ENCODE data around the gene ITM2C.

ITM2C gene

GRCh38 chr2:230873661-230874401 is 9.1 kb downstream of the ITM2C start:
- no peak for DNase-seq

DNA sequence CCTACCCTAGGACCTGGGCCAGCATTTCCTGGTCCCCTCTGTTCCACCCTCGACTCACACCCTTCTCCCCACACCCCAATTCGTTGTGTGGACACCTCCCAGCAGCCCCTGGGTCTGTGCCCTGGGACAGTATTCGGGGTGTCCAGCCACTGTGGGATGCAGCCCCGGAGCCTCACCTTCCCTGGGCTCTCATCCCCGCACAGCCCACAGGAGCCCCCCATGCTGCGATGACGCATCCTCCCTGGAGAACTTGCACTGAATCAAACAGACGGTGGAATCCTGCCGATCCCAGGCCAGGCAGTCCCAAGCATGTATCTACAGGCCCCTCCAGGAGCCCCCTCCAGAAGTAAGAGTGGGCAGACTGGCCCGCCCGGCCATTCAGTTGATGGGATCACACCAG is 9.7 kb downstream of the ITM2C start:
- no peak for DNase-seq

DNA sequence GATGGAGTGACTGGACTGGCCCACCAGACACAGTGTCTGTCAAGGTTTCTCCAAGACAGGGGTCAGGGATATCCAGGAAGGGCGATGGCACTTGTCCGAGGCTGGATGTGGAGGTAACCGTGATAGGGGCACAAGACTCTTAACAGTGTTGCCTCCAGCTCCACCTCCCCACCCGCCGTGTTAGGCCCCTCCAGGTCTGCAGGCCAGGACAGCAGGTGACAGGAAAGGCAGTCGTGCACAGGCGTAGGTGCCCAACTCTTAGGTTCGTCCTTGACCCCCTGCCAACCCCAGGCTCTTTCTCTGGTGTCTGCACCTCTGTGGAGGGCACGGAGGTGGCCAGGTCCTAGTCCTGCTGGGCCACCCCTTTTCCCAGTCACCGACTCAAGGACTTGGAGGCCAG is 10.1 kb downstream of the ITM2C start:
- no peak for DNase-seq

- no peak for DNase-seq
These were observed 10.9 kb downstream of the ITM2C start for GRCh38 chr2:230875347-230876315.

GRCh38 chr2:230877116-230877758 is 12.5 kb downstream of the ITM2C start:
- no peak for DNase-seq

DNA sequence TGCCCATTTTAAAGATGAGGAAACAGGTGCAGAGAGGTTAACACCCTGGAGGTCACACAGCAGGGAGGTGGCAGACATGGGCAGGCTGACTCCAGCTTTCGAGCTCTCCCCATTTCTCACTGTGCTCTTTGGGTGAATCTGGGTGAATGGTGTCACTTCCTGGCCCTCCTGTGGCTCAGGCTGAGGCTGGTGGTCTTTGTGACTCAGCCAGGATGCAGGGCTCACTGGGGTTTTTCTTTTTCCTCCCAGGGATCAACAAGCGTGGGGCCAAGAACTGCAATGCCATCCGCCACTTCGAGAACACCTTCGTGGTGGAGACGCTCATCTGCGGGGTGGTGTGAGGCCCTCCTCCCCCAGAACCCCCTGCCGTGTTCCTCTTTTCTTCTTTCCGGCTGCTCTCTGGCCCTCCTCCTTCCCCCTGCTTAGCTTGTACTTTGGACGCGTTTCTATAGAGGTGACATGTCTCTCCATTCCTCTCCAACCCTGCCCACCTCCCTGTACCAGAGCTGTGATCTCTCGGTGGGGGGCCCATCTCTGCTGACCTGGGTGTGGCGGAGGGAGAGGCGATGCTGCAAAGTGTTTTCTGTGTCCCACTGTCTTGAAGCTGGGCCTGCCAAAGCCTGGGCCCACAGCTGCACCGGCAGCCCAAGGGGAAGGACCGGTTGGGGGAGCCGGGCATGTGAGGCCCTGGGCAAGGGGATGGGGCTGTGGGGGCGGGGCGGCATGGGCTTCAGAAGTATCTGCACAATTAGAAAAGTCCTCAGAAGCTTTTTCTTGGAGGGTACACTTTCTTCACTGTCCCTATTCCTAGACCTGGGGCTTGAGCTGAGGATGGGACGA is 13.2 kb downstream of the ITM2C start:
- DNase-seq: no peak

- DNase-seq: no peak
These were observed 14.0 kb downstream of the ITM2C start for GRCh38 chr2:230878599-230879188.

DNA sequence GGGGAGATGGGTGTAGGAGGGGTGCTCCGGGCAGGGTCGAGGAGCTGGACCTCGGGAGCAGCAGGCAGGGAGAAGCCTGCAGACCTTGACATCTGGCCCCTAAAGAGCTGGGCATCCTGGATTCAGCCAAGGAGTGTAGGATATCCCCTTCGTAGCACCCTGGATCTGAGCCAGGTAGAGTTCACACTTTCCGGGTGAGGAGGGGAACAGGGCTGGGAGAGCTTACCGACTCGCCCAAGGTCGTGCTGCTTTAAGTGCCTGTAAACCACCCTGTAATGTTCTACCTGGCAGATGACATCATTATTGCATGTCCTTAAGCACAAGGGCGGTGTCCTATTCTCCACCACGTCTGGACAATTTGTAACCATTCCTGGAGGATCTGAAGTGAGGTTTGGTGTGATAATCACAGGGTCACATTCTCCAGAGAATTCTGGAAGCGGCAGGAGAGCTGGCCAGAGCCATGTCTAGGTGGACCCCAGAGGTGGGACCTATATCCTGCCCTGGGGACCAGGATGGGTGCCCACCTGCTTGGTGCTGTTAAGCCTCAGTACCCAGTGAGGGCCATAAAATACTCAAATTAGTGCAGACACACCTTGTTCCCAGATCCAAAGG is 14.6 kb downstream of the ITM2C start:
- DNase-seq: no peak

GRCh38 chr2:230879891-230880290 is 15.1 kb downstream of the ITM2C start:
- DNase-seq: no peak

DNA sequence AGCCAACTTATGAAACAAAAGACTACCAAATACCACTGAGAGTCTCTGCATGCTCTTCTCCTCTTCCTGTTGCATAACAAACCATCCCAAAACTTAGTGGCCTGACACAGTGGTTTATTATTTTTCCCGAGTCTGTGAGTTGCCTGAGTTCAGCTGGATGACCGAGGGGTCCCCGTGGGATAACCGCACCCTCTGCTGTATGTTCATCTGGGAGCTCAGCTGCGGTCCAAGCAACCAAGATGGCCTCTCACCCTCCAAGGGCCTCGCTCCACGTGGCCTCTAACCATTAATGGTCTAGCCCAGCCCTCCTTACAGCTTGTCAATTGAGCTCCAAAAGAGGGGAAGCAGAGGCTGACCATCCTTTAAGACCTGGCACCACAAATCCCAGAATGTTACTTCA is 17.1 kb downstream of the ITM2C start:
- DNase-seq: no peak

GRCh38 chr2:230885463-230886130 is 20.9 kb downstream of the ITM2C start:
- DNase-seq: peak in 1 of 2 experiments; percentile 29

DNA sequence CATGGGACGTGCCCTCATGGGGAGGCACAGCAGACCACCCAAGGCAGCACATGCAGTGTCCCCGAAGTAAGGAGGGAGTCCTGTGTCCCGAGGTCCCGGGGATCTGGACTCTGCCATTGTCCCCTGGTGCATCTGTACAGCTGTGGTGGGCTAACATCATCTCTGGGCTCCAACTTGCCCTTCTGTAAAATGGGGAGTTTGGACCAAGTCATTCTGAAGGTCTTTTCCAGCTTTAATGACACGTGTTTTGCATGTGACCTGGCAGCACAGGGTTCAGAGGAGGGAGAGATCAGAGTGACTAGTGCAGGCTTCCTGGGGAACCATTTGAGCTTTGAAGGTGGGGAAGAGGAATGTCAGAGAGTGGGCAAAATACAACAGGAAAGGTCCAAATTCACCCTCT is 21.5 kb downstream of the ITM2C start:
- no peak for DNase-seq

DNA sequence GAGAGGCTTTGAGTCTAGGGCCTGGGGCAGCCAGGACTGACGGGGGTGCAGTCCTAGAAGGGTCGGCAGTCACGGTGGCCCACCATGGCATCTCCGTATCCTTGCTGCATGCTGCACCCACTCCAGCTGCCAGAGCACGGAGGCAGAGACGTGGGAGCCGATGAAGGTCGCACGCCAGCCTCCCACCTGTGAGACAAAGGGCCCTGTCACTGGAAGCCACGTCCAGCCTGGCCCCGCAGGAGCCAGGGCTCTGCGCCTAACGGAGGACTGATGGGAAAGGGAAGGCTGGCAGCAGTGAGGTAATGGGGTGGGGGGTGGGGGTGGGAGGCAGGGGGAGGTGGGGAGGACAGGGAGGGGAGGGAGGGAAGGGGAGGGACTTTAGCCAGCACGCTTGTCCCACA is 21.9 kb downstream of the ITM2C start:
- no peak for DNase-seq

GRCh38 chr2:230887342-230887741 is 22.6 kb downstream of the ITM2C start:
- DNase-seq: no peak

DNA sequence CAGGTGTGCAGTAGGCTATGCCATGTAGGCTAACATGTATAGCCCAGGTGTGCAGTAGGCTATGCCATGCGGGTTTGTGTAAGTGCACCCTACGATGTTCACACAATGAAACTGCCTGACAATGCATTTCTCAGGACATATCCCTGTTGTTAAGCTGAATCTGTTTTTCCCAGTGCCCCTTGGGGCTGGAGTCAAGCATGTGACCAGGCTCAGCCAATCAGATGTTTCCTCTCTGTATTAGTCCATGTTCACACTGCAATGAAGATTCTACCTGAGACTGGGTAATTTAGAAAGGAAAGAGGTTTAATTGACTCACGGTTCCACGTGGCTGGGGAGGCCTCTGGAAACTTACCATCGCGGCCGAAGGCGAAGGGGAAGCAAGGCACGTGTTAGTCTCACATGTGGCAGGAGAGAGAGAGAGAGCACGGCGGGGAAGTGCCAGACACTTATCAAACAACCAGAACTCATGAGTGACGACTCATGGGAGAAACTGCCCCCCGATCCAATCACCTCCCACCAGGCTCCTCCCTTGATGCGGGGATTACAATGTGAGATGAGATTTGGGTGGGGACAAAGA is 24.2 kb downstream of the ITM2C start:
- no peak for DNase-seq

DNA sequence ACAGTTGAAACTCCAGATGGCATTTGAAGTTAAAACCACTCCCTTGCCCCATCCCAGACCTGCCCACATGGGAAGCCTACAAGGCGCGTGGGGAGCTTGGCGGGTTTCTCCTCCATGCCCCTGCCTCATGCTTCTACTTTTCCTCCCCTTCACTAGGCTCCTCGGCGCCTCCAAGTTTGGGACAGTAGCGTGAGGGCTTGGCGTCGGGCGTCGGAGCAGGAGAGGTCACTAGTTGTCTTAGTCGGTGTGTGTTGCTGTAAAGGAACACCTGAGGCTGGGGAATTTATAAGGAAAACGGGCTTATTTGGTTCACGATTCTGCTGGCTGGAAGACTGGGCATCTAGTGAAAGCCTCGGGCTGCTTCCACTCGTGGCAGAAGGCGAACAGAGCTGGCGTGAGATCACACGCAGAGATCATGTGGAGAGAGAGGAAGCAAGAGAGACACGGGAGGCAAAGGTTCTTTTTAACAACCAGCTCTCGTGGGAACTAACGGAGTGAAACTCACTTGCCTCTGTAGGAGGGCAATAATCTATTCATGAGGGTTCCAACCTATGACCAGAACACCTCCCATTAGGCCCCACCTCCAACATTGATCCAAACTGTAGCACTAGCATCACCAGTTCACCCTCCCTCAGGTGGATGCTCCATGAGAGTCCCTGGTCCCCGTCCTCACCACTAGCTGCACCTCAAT is 25.3 kb downstream of the ITM2C start:
- no peak for DNase-seq

GRCh38 chr2:230890646-230891045 is 25.9 kb downstream of the ITM2C start:
- no peak for DNase-seq

- DNase-seq: no peak
These were observed 26.3 kb downstream of the ITM2C start for GRCh38 chr2:230891064-230891463.

DNA sequence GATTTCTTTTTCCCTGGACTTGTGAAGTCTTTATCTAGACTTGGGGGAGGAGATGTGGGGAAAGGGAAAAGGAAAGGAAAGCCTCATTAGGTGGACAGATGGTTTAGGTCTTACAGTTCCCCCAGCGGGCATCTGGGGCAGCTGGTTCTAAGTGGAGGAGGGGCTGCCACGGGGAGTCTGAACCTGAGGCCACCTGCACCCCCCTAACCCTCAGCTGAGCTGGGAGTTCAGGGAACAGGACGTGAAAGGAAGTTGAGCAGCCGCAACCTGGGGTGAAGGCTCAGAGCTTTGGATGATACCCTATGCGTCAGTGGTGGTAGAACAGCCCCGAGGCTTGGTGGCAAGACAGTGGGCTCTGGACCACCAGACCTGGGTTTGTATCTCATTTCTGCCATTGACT is 26.8 kb downstream of the ITM2C start:
- no peak for DNase-seq

DNA sequence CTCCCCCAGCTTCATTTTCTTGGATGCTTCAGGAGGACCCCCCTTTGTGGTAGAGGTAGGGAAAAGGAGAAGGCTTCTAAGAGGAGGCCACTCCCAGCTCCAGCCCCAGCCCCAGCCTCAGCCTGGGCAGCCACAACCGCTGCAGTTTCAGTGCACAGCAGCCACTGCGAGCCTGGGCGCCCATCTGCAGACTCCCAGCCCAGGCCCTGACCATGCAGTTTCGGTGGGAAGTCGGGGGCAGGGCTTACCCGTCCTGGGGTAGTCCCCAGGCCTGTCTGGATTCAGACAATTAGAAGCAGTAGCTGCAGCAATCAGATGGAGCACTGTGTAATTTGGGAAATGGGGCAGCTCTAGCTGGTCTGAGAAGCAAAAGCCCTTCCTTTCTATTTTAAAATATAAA is 28.6 kb downstream of the ITM2C start:
- no peak for DNase-seq

All from NCI-H2081 (cell line).